Activated naive CD8-positive, alpha-beta T cell treated with anti-CD3 and anti-CD28 coated beads, Interleukin-2, amount 10 ng/mL, durations not matched to agents 7 days and 5 days (primary cell): ENCODE data around the gene UGT1A6. TPM values are rescaled to one million over a fixed set of nuclear protein-coding genes. Genes with fewer than 3 reads are reported as not detected.
A peak's percentile ranks its signal among the peaks of the same experiment; 100 is the strongest.
"Not testable (repeated sequence)": the region's sequence is repeated elsewhere in the genome, so short reads cannot be mapped to it uniquely, and the experiment has no call there.

Experiments
- ATAC-seq: fragments of 150-1000 bp; cut with Tn5 transposase; one replicate; pipeline ENCODE4 v1.10.0; 2021; ENCODE audit warnings: low read depth, moderate library complexity
- POLR2A ChIA-PET: fragments of 350-600 bp; sonication (Branson Sonifier 250); formaldehyde crosslinking; loops from one replicate; lab custom pipeline; 2021; ENCODE audit warnings: antibody characterized with exemption; lab: Charles Lee
- DNase-seq: peaks from one replicate; pipeline ENCODE4 v3.0.0; 2021
- H3K27ac Mint-ChIP-seq: one replicate; pipeline ENCODE4 v1.8.0; 2022; ENCODE audit warnings: mild to moderate bottlenecking, mixed read lengths
- H3K27me3 Mint-ChIP-seq: one replicate; pipeline ENCODE4 v1.8.0; 2022; ENCODE audit warnings: mild to moderate bottlenecking, moderate library complexity, mixed read lengths
- H3K36me3 Mint-ChIP-seq: one replicate; pipeline ENCODE4 v1.8.0; 2021; ENCODE audit warnings: mild to moderate bottlenecking, mixed read lengths
- H3K4me1 Mint-ChIP-seq: one replicate; pipeline ENCODE4 v1.8.0; 2021; ENCODE audit warnings: mixed read lengths
- H3K4me3 Mint-ChIP-seq: one replicate; pipeline ENCODE4 v1.8.0; 2022; ENCODE audit warnings: mild to moderate bottlenecking, moderate library complexity, mixed read lengths
- H3K9me3 Mint-ChIP-seq: one replicate; pipeline ENCODE4 v1.8.0; 2021; ENCODE audit warnings: mixed read lengths
- total RNA-seq, 2 experiments: library from RNA; stranded (reverse); gene quantifications; one replicate each; pipeline ENCODE4 v1.2.3, GENCODE V29; 2021

The UGT1A6 gene
- total RNA-seq, 2 experiments from 2014 or later, result not detected

GRCh38 chr2:233712611-233713261 lies 20.0 kb downstream of the UGT1A6 start, which contains the start of gene UGT1A5:
UGT1A5 (plus strand) TSS chr2:233712907; CDS start chr2:233712992, 85 bp downstream.
- Mint-ChIP-seq H3K27ac (no peak within 1 kb of the TSS), H3K9me3 (no peaks in the 10 kb centered on the region), H3K27me3 (peaks cover 33% of the 10 kb centered on the region), H3K4me3 (no peak within 1 kb of the TSS), H3K4me1 (peaks cover 21% of the 10 kb centered on the region), H3K36me3 (no peaks in the 10 kb centered on the region)
- DNase-seq, result no peak
- no peak for ATAC-seq
- POLR2A ChIA-PET, result no interaction called here

GRCh38 chr2:233713262-233713615 lies 20.5 kb downstream of the UGT1A6 start:
- Mint-ChIP-seq H3K27me3 (peaks cover 34% of the 10 kb centered on the region), H3K27ac (no peak overlapping the region), H3K36me3 (no peaks in the 10 kb centered on the region), H3K4me3 (no peak overlapping the region), H3K9me3 (no peaks in the 10 kb centered on the region), H3K4me1 (peaks cover 21% of the 10 kb centered on the region)
- ATAC-seq (no peak), DNase-seq (no peak)
- POLR2A ChIA-PET, result no interaction called here

- Mint-ChIP-seq H3K27ac (peak overlapping the region; percentile 2), H3K36me3 (no peaks in the 10 kb centered on the region), H3K9me3 (no peaks in the 10 kb centered on the region), H3K27me3 (peaks cover 34% of the 10 kb centered on the region), H3K4me1 (peaks cover 22% of the 10 kb centered on the region), H3K4me3 (peak overlapping the region; percentile 16)
- peak; percentile 73 for ATAC-seq
- POLR2A ChIA-PET, result no interaction called here
- DNase-seq, result no peak
These were observed 21.4 kb downstream of the UGT1A6 start for GRCh38 chr2:233714121-233714520.

GRCh38 chr2:233718552-233718951 lies 25.9 kb downstream of the UGT1A6 start, which contains the start of gene UGT1A4:
UGT1A4 (plus strand) TSS chr2:233718736; CDS start chr2:233718821, 85 bp downstream.
- Mint-ChIP-seq H3K4me3 (no peak within 1 kb of the TSS), H3K4me1 (peaks cover 20% of the 10 kb centered on the region), H3K36me3 (no peaks in the 10 kb centered on the region), H3K9me3 (no peaks in the 10 kb centered on the region), H3K27ac (no peak within 1 kb of the TSS), H3K27me3 (peaks cover 35% of the 10 kb centered on the region)
- ATAC-seq, result no peak
- no peak for DNase-seq
- POLR2A ChIA-PET, result no interaction called here

GRCh38 chr2:233728723-233729301 lies 36.1 kb downstream of the UGT1A6 start, which contains the start of gene UGT1A3:
UGT1A3 (plus strand) TSS chr2:233729042; CDS start chr2:233729127, 85 bp downstream.
- Mint-ChIP-seq H3K36me3 (no peaks in the 10 kb centered on the region), H3K4me1 (no peaks in the 10 kb centered on the region), H3K27me3 (peaks cover 25% of the 10 kb centered on the region), H3K4me3 (no peak within 1 kb of the TSS), H3K9me3 (no peaks in the 10 kb centered on the region), H3K27ac (no peak within 1 kb of the TSS)
- POLR2A ChIA-PET, result no interaction called here
- DNase-seq (no peak), ATAC-seq (no peak)

- POLR2A ChIA-PET, H3K9me3 Mint-ChIP-seq, ATAC-seq, H3K36me3 Mint-ChIP-seq, H3K4me1 Mint-ChIP-seq, H3K4me3 Mint-ChIP-seq, DNase-seq, H3K27ac Mint-ChIP-seq: not testable (repeated sequence)
- H3K27me3 Mint-ChIP-seq, result peaks cover 21% of the 10 kb centered on the region
These were observed 44.4 kb downstream of the UGT1A6 start for GRCh38 chr2:233736868-233737653.

- no peak overlapping the region for H3K4me3 Mint-ChIP-seq
- no peaks in the 10 kb centered on the region for H3K4me1 Mint-ChIP-seq
- H3K9me3 Mint-ChIP-seq, result no peaks in the 10 kb centered on the region
- H3K27ac Mint-ChIP-seq, result no peak overlapping the region
- POLR2A ChIA-PET, result no interaction called here
- no peaks in the 10 kb centered on the region for H3K36me3 Mint-ChIP-seq
- H3K27me3 Mint-ChIP-seq, result peaks cover 12% of the 10 kb centered on the region
- ATAC-seq (no peak), DNase-seq (no peak)
These were observed 48.2 kb downstream of the UGT1A6 start for GRCh38 chr2:233740870-233741269.

- DNase-seq, result no peak
- Mint-ChIP-seq H3K4me3 (no peak overlapping the region), H3K36me3 (no peaks in the 10 kb centered on the region), H3K27ac (no peak overlapping the region), H3K27me3 (peaks cover 12% of the 10 kb centered on the region), H3K9me3 (peaks cover 3% of the 10 kb centered on the region), H3K4me1 (no peaks in the 10 kb centered on the region)
- no peak for ATAC-seq
- POLR2A ChIA-PET, result no interaction called here
These were observed 51.0 kb downstream of the UGT1A6 start for GRCh38 chr2:233743464-233744259.

- H3K27me3 Mint-ChIP-seq, result peaks cover 15% of the 10 kb centered on the region
- H3K27ac Mint-ChIP-seq, result no peak overlapping the region
- H3K9me3 Mint-ChIP-seq, result peaks cover 7% of the 10 kb centered on the region
- POLR2A ChIA-PET, result no interaction called here
- no peaks in the 10 kb centered on the region for H3K36me3 Mint-ChIP-seq
- ATAC-seq (no peak), DNase-seq (no peak)
- H3K4me1 Mint-ChIP-seq, result no peaks in the 10 kb centered on the region
- H3K4me3 Mint-ChIP-seq, result no peak overlapping the region
These were observed 52.5 kb downstream of the UGT1A6 start for GRCh38 chr2:233745073-233745755.

- POLR2A ChIA-PET, ATAC-seq, DNase-seq, H3K9me3 Mint-ChIP-seq, H3K27ac Mint-ChIP-seq, H3K4me3 Mint-ChIP-seq, H3K4me1 Mint-ChIP-seq, H3K36me3 Mint-ChIP-seq: not testable (repeated sequence)
- H3K27me3 Mint-ChIP-seq, result peaks cover 15% of the 10 kb centered on the region
These were observed 53.1 kb downstream of the UGT1A6 start for GRCh38 chr2:233745838-233746237.

- Mint-ChIP-seq H3K9me3 (peaks cover 14% of the 10 kb centered on the region), H3K27me3 (peaks cover 17% of the 10 kb centered on the region), H3K4me3 (no peak overlapping the region), H3K36me3 (no peaks in the 10 kb centered on the region), H3K27ac (no peak overlapping the region), H3K4me1 (no peaks in the 10 kb centered on the region)
- POLR2A ChIA-PET, result no interaction called here
- ATAC-seq (no peak), DNase-seq (no peak)
These were observed 54.0 kb downstream of the UGT1A6 start for GRCh38 chr2:233746475-233747282.

- POLR2A ChIA-PET, result no interaction called here
- no peak for DNase-seq
- H3K27me3 Mint-ChIP-seq, result peaks cover 22% of the 10 kb centered on the region
These were observed 54.5 kb downstream of the UGT1A6 start for GRCh38 chr2:233747283-233747544.

More at GRCh38 chr2:233747283-233747544, 54.5 kb downstream of the UGT1A6 start:
- Mint-ChIP-seq H3K9me3 (peaks cover 17% of the 10 kb centered on the region), H3K36me3 (no peaks in the 10 kb centered on the region), H3K4me1 (no peaks in the 10 kb centered on the region), H3K4me3 (no peak overlapping the region), H3K27ac (no peak overlapping the region)
- ATAC-seq, result no peak
